DOHH2 (cell line): Measurements from ENCODE around the gene ZNF462.

ENCODE experiments used
- H3F3A ChIP-seq: fragments of 200-600 bp; sonication (generic), shearing (Covaris generic); 2 replicates; pipeline ENCODE4 v1.6.0; 2016; ENCODE audit warnings: antibody characterized with exemption, mild to moderate bottlenecking; ENCODE audit not compliant: control insufficient read depth, insufficient read depth
- H3K27ac ChIP-seq: fragments of 200-600 bp; sonication (generic); 2 replicates; pipeline ENCODE4 v1.5.1; 2014; ENCODE audit warnings: low read depth, mild to moderate bottlenecking, low read length, moderate library complexity
- H3K27me3 ChIP-seq: fragments of 200-600 bp; sonication (generic); 2 replicates; pipeline ENCODE4 v1.6.1; 2014; ENCODE audit warnings: mild to moderate bottlenecking, low read length, mixed read lengths; ENCODE audit not compliant: control insufficient read depth
- H3K36me3 ChIP-seq: fragments of 200-600 bp; sonication (generic); 2 replicates; pipeline ENCODE4 v1.6.1; 2014; ENCODE audit warnings: mild to moderate bottlenecking, low read length, moderate library complexity, mixed read lengths; ENCODE audit not compliant: control insufficient read depth
- H3K4me1 ChIP-seq: fragments of 200-600 bp; sonication (generic); 2 replicates; pipeline ENCODE4 v1.6.1; 2014; ENCODE audit warnings: mild to moderate bottlenecking, low read length, mixed read lengths; ENCODE audit not compliant: control insufficient read depth
- H3K4me2 ChIP-seq: fragments of 200-600 bp; sonication (generic); 2 replicates; pipeline ENCODE4 v1.6.0; 2014; ENCODE audit warnings: mild to moderate bottlenecking, low read length, moderate library complexity
- H3K4me3 ChIP-seq: fragments of 200-600 bp; sonication (generic); 2 replicates; pipeline ENCODE4 v1.5.1; 2014; ENCODE audit warnings: mild to moderate bottlenecking, low read length, mixed read lengths
- H3K79me2 ChIP-seq: fragments of 200-600 bp; sonication (generic); 2 replicates; pipeline ENCODE4 v1.6.1; 2014; ENCODE audit warnings: mild to moderate bottlenecking, low read length, mixed read lengths; ENCODE audit not compliant: control insufficient read depth
- H3K9me2 ChIP-seq: fragments of 200-600 bp; sonication (generic); replicated peaks from 2 replicates; pipeline ENCODE4 v1.6.1; 2014; ENCODE audit warnings: mild to moderate bottlenecking, low read length, mixed read lengths; ENCODE audit not compliant: control insufficient read depth
- H3K9me3 ChIP-seq: fragments of 200-600 bp; sonication (generic); 2 replicates; pipeline ENCODE4 v1.6.1; 2014; ENCODE audit warnings: antibody characterized with exemption, low read length, mixed read lengths; ENCODE audit not compliant: control insufficient read depth, insufficient read depth
- H4K20me1 ChIP-seq: fragments of 200-600 bp; sonication (generic); 2 replicates; pipeline ENCODE4 v1.6.0; 2014; ENCODE audit warnings: low read depth, mild to moderate bottlenecking, antibody characterized with exemption, low read length, moderate library complexity; ENCODE audit not compliant: control insufficient read depth, insufficient read depth
- EZH2phosphoT487 ChIP-seq: fragments of 200-600 bp; sonication (generic); IDR thresholded peaks from 2 replicates; pipeline ENCODE4 v1.6.1; 2017; ENCODE audit warnings: borderline replicate concordance, mild to moderate bottlenecking, antibody characterized with exemption, low read length, moderate library complexity, mixed read lengths
- TF ChIP-seq, protein P1 (sequence below): fragments of 200-600 bp; sonication (generic); IDR thresholded peaks from one replicate; pipeline ENCODE4 v1.5.1; 2014; ENCODE audit warnings: antibody characterized with exemption, mild to moderate bottlenecking, low read depth, low read length; ENCODE audit not compliant: poor library complexity, severe bottlenecking

ZNF462 gene

GRCh38 chr9:106857811-106858470 is 5.0 kb upstream of the ZNF462 start:
- no peaks in the 10 kb centered on the region for H3F3A ChIP-seq
- H3K27ac ChIP-seq, result no peak overlapping the region

DNA sequence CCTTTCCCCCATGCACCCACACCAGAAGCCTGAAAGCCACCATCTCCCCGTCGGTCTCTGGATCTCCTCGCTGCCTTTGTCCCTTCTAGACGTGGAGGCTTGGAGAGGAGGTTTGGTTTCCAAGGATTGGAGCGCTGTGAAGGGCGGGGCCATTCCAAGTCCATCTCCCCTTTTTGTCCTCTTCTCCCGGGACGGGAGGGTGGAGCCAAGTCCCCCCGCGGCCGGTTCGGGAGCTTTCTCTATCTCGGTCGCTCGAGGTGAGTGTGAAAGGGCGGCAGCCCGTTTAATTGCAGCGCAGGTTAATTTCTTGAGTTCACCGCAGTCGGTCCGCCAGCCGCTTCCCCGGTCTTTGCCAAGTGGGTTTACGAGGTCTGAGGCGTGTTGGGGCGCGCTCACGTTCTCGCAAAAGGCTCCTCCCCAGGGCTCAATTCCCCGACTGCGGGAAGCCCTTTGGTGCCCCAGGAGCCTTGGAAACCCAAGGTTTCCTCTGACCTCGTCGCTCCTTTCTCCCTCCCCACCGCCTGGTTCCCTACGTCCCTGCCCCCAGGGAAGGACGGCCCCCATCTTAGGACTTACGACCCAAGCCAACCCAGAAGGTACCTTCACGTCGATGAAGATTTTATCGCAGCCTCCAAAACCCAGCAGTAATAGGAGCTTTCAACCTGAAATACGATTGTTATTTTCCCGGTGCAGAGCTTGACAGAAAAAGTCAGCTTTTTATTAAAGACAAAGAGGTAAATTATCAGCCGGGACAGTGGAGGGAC is 2.8 kb upstream of the ZNF462 start:
- Histone ChIP-seq H3K9me3 (peaks cover 5% of the 10 kb centered on the region; the same call in 1 of the 2 replicates), H3K9me2 (no peaks in the 10 kb centered on the region), H3K36me3 (no peaks in the 10 kb centered on the region), H3K79me2 (no peaks in the 10 kb centered on the region), H4K20me1 (no peaks in the 10 kb centered on the region), H3K27ac (no peak overlapping the region), H3K27me3 (no peaks in the 10 kb centered on the region), H3K4me2 (no peak overlapping the region), H3K4me3 (no peak overlapping the region), H3K4me1 (no peaks in the 10 kb centered on the region), H3F3A (no peaks in the 10 kb centered on the region)
- TF ChIP-seq, protein P1, sequence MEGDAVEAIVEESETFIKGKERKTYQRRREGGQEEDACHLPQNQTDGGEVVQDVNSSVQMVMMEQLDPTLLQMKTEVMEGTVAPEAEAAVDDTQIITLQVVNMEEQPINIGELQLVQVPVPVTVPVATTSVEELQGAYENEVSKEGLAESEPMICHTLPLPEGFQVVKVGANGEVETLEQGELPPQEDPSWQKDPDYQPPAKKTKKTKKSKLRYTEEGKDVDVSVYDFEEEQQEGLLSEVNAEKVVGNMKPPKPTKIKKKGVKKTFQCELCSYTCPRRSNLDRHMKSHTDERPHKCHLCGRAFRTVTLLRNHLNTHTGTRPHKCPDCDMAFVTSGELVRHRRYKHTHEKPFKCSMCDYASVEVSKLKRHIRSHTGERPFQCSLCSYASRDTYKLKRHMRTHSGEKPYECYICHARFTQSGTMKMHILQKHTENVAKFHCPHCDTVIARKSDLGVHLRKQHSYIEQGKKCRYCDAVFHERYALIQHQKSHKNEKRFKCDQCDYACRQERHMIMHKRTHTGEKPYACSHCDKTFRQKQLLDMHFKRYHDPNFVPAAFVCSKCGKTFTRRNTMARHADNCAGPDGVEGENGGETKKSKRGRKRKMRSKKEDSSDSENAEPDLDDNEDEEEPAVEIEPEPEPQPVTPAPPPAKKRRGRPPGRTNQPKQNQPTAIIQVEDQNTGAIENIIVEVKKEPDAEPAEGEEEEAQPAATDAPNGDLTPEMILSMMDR, result no peak
- TF ChIP-seq EZH2phosphoT487, result no peak

More at GRCh38 chr9:106857811-106858470, 5.0 kb upstream of the ZNF462 start:
- Histone ChIP-seq H3K36me3 (no peaks in the 10 kb centered on the region), H4K20me1 (no peaks in the 10 kb centered on the region), H3K79me2 (no peaks in the 10 kb centered on the region), H3K4me1 (no peaks in the 10 kb centered on the region), H3K27me3 (no peaks in the 10 kb centered on the region), H3K9me3 (peaks cover 5% of the 10 kb centered on the region; the same call in 1 of the 2 replicates), H3K4me3 (no peak overlapping the region), H3K4me2 (no peak overlapping the region), H3K9me2 (no peaks in the 10 kb centered on the region)
- TF ChIP-seq, protein P1, result no peak
- no peak for TF ChIP-seq EZH2phosphoT487

DNA sequence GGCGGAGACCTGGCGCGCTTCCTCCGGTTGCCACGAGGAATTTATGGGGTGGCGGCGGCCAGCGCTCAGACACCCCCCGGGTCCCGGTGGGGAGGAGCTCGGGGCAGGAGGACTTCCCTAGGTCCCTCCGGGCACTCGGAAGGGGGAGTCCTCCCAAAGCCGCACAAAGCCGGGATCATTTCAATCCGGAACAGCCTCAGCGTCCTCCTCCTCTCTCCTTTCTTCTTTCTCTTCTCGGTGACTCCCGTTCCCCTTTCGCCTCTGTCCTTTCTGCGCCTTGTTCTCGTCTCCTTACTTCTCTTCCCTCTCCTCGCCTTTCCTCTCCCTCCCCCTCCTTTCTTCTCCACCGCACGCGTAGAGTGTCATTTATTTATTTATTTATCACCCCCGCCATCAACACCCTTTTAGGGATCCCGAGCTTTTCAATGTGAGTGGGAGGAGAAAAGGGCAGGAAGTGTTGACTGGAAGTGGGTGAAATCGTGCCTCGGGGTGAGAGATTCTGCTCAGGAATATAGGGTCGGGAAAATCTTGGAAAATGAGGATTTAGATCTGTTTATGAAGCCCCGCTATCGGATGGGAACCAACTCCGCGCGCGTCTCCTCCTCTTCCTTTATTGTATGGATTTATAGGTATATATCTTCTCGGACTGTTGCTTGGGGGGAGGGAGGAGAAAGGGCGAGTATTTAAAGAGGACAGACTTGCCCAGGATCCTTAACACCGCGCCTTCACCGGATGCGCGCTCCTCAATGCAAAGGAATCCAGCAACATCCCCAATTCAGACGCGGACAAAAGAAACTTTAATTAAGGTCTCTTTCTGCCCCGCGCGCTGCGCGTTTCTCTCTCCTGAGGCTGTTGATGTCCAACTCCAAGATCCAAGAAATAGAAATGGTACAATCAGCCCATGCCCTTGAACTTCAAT is 2.0 kb upstream of the ZNF462 start:
- Histone ChIP-seq H3K27me3 (no peaks in the 10 kb centered on the region), H3K36me3 (no peaks in the 10 kb centered on the region), H3K27ac (no peak overlapping the region), H3K9me3 (peaks cover 5% of the 10 kb centered on the region; the same call in 1 of the 2 replicates), H3K79me2 (no peaks in the 10 kb centered on the region), H3K9me2 (no peaks in the 10 kb centered on the region), H3K4me1 (no peaks in the 10 kb centered on the region), H4K20me1 (no peaks in the 10 kb centered on the region), H3F3A (no peaks in the 10 kb centered on the region), H3K4me3 (no peak overlapping the region), H3K4me2 (no peak overlapping the region)
- no peak for TF ChIP-seq EZH2phosphoT487
- TF ChIP-seq, protein P1, result no peak
